SK-N-MC (cell line): ENCODE results near the gene ERP44.

Source experiments
- EZH2 ChIP-seq: fragments of 200-600 bp; sonication (generic); IDR thresholded peaks from one replicate; pipeline ENCODE4 v1.6.1; 2017; ENCODE audit warnings: antibody characterized with exemption
- FOXP2 ChIP-seq: optimal IDR thresholded peaks from 2 replicates; pipeline ENCODE3; 2011; ENCODE audit warnings: mild to moderate bottlenecking, moderate library complexity; ENCODE audit not compliant: insufficient read depth; ENCODE audit errors: extremely low read length, control extremely low read depth
- POLR2AphosphoS5 ChIP-seq: IDR thresholded peaks from 2 replicates; pipeline ENCODE4 v1.6.1; 2012; ENCODE audit warnings: mild to moderate bottlenecking, low read depth, low read length, borderline replicate concordance

- TF ChIP-seq POLR2AphosphoS5 (no peak), EZH2 (no peak), FOXP2 (no peak)
Observed at GRCh38 chr9:99998266-99998665, 100.5 kb downstream of the ERP44 start.
